HFFc6 (cell line): Measurements from ENCODE around the gene LCP2. TPM values are rescaled to one million over a fixed set of nuclear protein-coding genes. Genes with fewer than 3 reads are reported as not detected.

Experiments used
- DNase-seq: peaks from one replicate; pipeline ENCODE4 v3.0.0-alpha.2; 2018
- H3K27ac Mint-ChIP-seq: 2 replicates; pipeline ENCODE4 v1.8.0; 2020; ENCODE audit warnings: mild to moderate bottlenecking, mixed read lengths
- H3K27me3 Mint-ChIP-seq: 2 replicates; pipeline ENCODE4 v1.8.0; 2021; ENCODE audit warnings: mild to moderate bottlenecking, moderate library complexity, mixed read lengths; ENCODE audit not compliant: insufficient read depth
- H3K36me3 Mint-ChIP-seq: 2 replicates; pipeline ENCODE4 v1.8.0; 2021; ENCODE audit warnings: low read depth, mixed read lengths
- H3K4me1 Mint-ChIP-seq: 2 replicates; pipeline ENCODE4 v1.8.0; 2020; ENCODE audit warnings: low read depth, mixed read lengths
- H3K4me3 Mint-ChIP-seq: 2 replicates; pipeline ENCODE4 v1.8.0; 2020; ENCODE audit warnings: mild to moderate bottlenecking, moderate library complexity, mixed read lengths
- H3K9me3 Mint-ChIP-seq: 2 replicates; pipeline ENCODE4 v1.8.0; 2020; ENCODE audit warnings: mild to moderate bottlenecking, mixed read lengths
- CTCF ChIP-seq: fragments of 200-600 bp; sonication (generic); IDR thresholded peaks from 2 replicates; pipeline ENCODE4 v1.5.0; 2021; ENCODE audit warnings: antibody characterized with exemption, mild to moderate bottlenecking
- total RNA-seq, 6 experiments: library from RNA; stranded (reverse); fragmentation: NEBNext Ultra II Directional; extraction: Animal tissue kit (Norgen Biotek cat#: 25700); gene quantifications; 2 replicates in 1 of 6; 3 replicates in 5 of 6; pipeline ENCODE4 v1.2.3, GENCODE V29; 2021

LCP2 gene
- total RNA-seq, 6 experiments from 2014 or later: not detected

DNA sequence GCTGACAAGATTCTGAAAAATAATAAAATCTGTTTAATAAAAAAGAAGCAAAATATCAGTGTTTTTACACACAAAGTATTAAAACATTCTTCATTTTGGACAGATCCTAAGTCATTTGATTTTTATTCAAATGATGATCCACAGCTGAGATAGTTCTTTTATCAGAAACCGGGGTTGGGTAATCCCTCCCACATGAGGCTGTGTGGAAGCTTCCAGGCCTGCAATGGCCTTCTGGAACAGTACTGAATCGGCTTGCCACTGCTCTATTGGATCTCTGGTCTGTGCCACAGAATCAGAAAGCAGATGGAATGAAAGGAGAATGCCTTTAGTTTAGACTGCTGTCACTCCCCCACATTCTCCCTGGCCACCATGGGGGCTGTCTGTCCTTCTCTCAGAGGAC lies 70.9 kb downstream of the LCP2 start:
- no peak overlapping the region for H3K27ac Mint-ChIP-seq
- H3K9me3 Mint-ChIP-seq: no peaks in the 10 kb centered on the region
- H3K4me3 Mint-ChIP-seq: no peak overlapping the region
- no peak for TF ChIP-seq CTCF
- H3K4me1 Mint-ChIP-seq: peaks cover 32% of the 10 kb centered on the region
- H3K27me3 Mint-ChIP-seq: peaks cover 4% of the 10 kb centered on the region
- DNase-seq: no peak
- no peaks in the 10 kb centered on the region for H3K36me3 Mint-ChIP-seq

DNA sequence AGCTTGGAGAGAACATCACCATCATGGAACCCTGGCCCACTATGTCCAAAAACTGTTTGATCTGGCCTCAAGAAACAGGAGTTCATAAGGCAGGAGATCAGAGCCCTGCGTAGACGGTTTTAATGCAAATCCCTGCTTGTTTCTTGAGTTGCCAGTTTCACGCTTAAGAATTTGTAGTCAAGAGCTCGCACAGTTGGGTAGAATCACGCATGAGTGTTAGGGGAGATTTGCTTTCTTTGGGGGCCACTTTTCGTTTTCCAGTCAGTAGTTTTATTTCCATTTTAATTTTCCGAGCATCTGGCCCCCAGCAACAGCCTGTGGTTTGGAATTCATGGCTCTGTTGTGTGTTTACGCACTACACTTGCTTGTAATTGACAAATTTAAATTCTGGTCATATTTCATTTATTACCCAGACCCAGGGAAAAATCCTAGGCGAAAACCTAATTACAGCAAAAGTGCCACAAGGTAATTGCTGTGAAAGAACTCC lies 71.4 kb downstream of the LCP2 start:
- H3K27ac Mint-ChIP-seq: no peak overlapping the region

GRCh38 chr5:170225326-170226128 lies 72.0 kb downstream of the LCP2 start:
- Mint-ChIP-seq H3K36me3 (no peaks in the 10 kb centered on the region), H3K9me3 (no peaks in the 10 kb centered on the region), H3K4me1 (peaks cover 32% of the 10 kb centered on the region), H3K4me3 (no peak overlapping the region), H3K27ac (no peak overlapping the region), H3K27me3 (peaks cover 4% of the 10 kb centered on the region)
- DNase-seq: peak; percentile 57
- TF ChIP-seq CTCF: peak; percentile 88

More for the DNA sequence above, 71.4 kb downstream of the LCP2 start:
- Mint-ChIP-seq H3K4me1 (peaks cover 32% of the 10 kb centered on the region), H3K9me3 (no peaks in the 10 kb centered on the region), H3K4me3 (no peak overlapping the region), H3K27me3 (peaks cover 4% of the 10 kb centered on the region), H3K36me3 (no peaks in the 10 kb centered on the region)
- DNase-seq: no peak
- TF ChIP-seq CTCF: peak; percentile 56

DNA sequence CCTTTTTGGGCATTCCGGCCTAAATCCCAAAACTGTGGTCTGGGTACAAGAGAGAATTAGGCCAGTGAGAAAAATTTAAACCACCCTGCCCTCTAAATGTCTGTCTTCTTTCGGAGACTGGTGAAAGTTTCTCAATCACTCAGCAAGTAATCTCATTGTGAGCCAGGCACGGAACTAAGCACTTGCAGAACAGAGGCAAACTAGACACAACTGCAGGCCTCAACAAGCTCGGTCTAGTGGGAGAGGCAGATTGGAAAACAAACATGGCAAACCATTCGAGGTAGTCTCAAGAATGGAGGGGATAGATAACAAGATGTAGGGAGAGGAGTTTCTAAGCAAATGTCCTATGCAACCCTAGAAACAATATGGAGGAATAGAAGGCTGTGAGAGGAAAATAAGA lies 73.7 kb downstream of the LCP2 start:
- no peak overlapping the region for H3K27ac Mint-ChIP-seq
- H3K36me3 Mint-ChIP-seq: no peaks in the 10 kb centered on the region
- no peaks in the 10 kb centered on the region for H3K9me3 Mint-ChIP-seq
- peaks cover 32% of the 10 kb centered on the region for H3K4me1 Mint-ChIP-seq
- no peak for DNase-seq
- TF ChIP-seq CTCF: no peak
- H3K27me3 Mint-ChIP-seq: peaks cover 3% of the 10 kb centered on the region
- no peak overlapping the region for H3K4me3 Mint-ChIP-seq

DNA sequence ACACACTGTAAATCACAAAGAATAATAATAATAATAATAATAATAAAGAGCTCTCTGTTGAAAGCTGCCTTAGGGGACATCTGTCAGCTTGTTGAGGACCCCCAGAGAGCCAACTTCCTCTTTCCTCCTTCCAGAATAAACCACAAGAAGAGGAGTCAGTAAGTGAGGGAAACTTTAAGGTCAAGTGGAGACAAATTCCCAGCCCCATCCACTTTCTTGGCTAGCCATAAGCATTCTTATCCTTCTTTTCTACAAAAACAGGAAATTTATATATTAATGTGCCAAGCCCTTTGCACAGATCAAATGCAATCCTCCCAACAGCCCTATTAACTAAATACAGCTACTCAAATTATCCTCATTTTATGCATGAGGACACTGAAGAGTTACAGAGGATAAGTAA lies 74.2 kb downstream of the LCP2 start:
- H3K36me3 Mint-ChIP-seq: no peaks in the 10 kb centered on the region
- no peak overlapping the region for H3K4me3 Mint-ChIP-seq
- no peak for TF ChIP-seq CTCF
- DNase-seq: no peak
- H3K4me1 Mint-ChIP-seq: peaks cover 32% of the 10 kb centered on the region
- no peaks in the 10 kb centered on the region; the same call in none of the 2 replicates for H3K27me3 Mint-ChIP-seq
- no peak overlapping the region for H3K27ac Mint-ChIP-seq
- no peaks in the 10 kb centered on the region for H3K9me3 Mint-ChIP-seq
